PC-9 (cell line): ENCODE measurements around the gene NOS1AP.

ENCODE experiments used
- CTCF ChIP-seq: fragments of 200-600 bp; sonication (generic); conservative IDR thresholded peaks from 2 replicates; pipeline ENCODE4 v1.6.1; 2017; ENCODE audit warnings: mixed run types, antibody characterized with exemption, mild to moderate bottlenecking, moderate library complexity
- EZH2 ChIP-seq: fragments of 200-600 bp; sonication (generic); IDR thresholded peaks from 2 replicates; pipeline ENCODE4 v1.8.0; 2017; ENCODE audit warnings: antibody characterized with exemption, low read depth

GRCh38 chr1:162113419-162113818 is 43.9 kb downstream of the NOS1AP start:
- TF ChIP-seq EZH2 (no peak), CTCF (no peak)
